HepG2 (cell line): Measurements from ENCODE around the gene PPIA. TPM values are rescaled to one million over a fixed set of nuclear protein-coding genes. Genes with fewer than 3 reads are reported as not detected.

ENCODE experiments used
- ADNP ChIP-seq: sonication (generic); formaldehyde crosslinking; IDR thresholded peaks from 2 replicates; pipeline ENCODE4 v1.4.0; 2020; ENCODE audit warnings: missing genetic modification reagents
- AGO1 ChIP-seq: fragments of 200-400 bp; formaldehyde crosslinking; IDR thresholded peaks from 2 replicates; pipeline ENCODE4 v1.6.1; 2017; ENCODE audit warnings: mild to moderate bottlenecking, low read depth, low read length, moderate library complexity; ENCODE audit not compliant: poor library complexity, severe bottlenecking
- CENPX ChIP-seq: sonication (generic); formaldehyde crosslinking; IDR thresholded peaks from 2 replicates; pipeline ENCODE4 v1.9.0; 2021; ENCODE audit warnings: mild to moderate bottlenecking, missing genetic modification reagents, moderate library complexity
- E2F5 ChIP-seq: sonication (generic); formaldehyde crosslinking; conservative IDR thresholded peaks from 2 replicates; pipeline ENCODE4 v1.4.0; 2020; ENCODE audit warnings: missing genetic modification reagents
- HMGA1 ChIP-seq: sonication (generic); formaldehyde crosslinking; conservative IDR thresholded peaks from 2 replicates; pipeline ENCODE4 v1.4.0; 2020; ENCODE audit warnings: missing genetic modification reagents
- IRX3 ChIP-seq: sonication (generic); formaldehyde crosslinking; IDR thresholded peaks from 2 replicates; pipeline ENCODE4 v1.8.1; 2023; ENCODE audit warnings: mild to moderate bottlenecking, low read depth, missing genetic modification reagents, borderline replicate concordance
- KDM5A ChIP-seq: fragments of 200-600 bp; sonication (generic); IDR thresholded peaks from 2 replicates; pipeline ENCODE4 v1.7.0; 2018; ENCODE audit warnings: antibody characterized with exemption, mild to moderate bottlenecking, low read length, borderline replicate concordance
- MATR3 ChIP-seq: sonication (generic); formaldehyde crosslinking; IDR thresholded peaks from 2 replicates; pipeline ENCODE4 v1.4.0; 2020; ENCODE audit warnings: missing genetic modification reagents
- MEIS2 ChIP-seq: sonication (generic); formaldehyde crosslinking; IDR thresholded peaks from 2 replicates; pipeline ENCODE4 v1.9.0; 2021; ENCODE audit warnings: mild to moderate bottlenecking, missing genetic modification reagents
- MXI1 ChIP-seq: IDR thresholded peaks from 3 replicates; pipeline ENCODE4 v1.6.1; 2012; ENCODE audit warnings: low read depth, low read length, inconsistent platforms, borderline replicate concordance
- SIX4 ChIP-seq: sonication (generic); formaldehyde crosslinking; IDR thresholded peaks from 2 replicates; pipeline ENCODE4 v1.4.0; 2020; ENCODE audit warnings: missing genetic modification reagents
- SKIL ChIP-seq: sonication (generic); formaldehyde crosslinking; IDR thresholded peaks from 2 replicates; pipeline ENCODE4 v1.8.0; 2022; ENCODE audit warnings: missing genetic modification reagents, mild to moderate bottlenecking, moderate library complexity, borderline replicate concordance
- SOX6 ChIP-seq, 2 experiments: fragments of 450-650 bp in 1 of 2; sonication (generic) in 1 of 2; formaldehyde crosslinking in 1 of 2; IDR thresholded peaks; 2 replicates each; pipeline versions ENCODE4 v1.4.0 to v1.6.1; 2017 to 2020; ENCODE audit warnings: antibody characterized with exemption in 1 of 2, mild to moderate bottlenecking in 1 of 2, missing genetic modification reagents in 1 of 2
- TBL1XR1 ChIP-seq: fragments of 150-350 bp; IDR thresholded peaks from 2 replicates; pipeline ENCODE4 v1.6.1; 2014; ENCODE audit warnings: borderline replicate concordance, low read length; ENCODE audit not compliant: partially characterized antibody
- ZBTB21 ChIP-seq: sonication (generic); formaldehyde crosslinking; IDR thresholded peaks from 2 replicates; pipeline ENCODE4 v1.4.0; 2020; ENCODE audit warnings: missing genetic modification reagents
- ZBTB49 ChIP-seq: sonication (generic); formaldehyde crosslinking; IDR thresholded peaks from 2 replicates; pipeline ENCODE4 v1.4.0; 2020; ENCODE audit warnings: missing genetic modification reagents, borderline replicate concordance
- ZFP1 ChIP-seq: IDR thresholded peaks from 2 replicates; pipeline ENCODE4 v1.6.1; 2016
- ZMAT5 ChIP-seq: sonication (generic); formaldehyde crosslinking; IDR thresholded peaks from 2 replicates; pipeline ENCODE4 v1.5.0; 2020; ENCODE audit warnings: mild to moderate bottlenecking, low read depth, missing genetic modification reagents, borderline replicate concordance
- ZNF3 ChIP-seq: IDR thresholded peaks from 2 replicates; pipeline ENCODE4 v1.7.0; 2017; ENCODE audit warnings: inconsistent platforms
- ZNF343 ChIP-seq: sonication (generic); formaldehyde crosslinking; IDR thresholded peaks from 2 replicates; pipeline ENCODE4 v1.4.0; 2020; ENCODE audit warnings: mild to moderate bottlenecking, missing genetic modification reagents
- ZNF362 ChIP-seq: sonication (generic); formaldehyde crosslinking; IDR thresholded peaks from 2 replicates; pipeline ENCODE4 v1.4.0; 2020; ENCODE audit warnings: missing genetic modification reagents, mild to moderate bottlenecking, borderline replicate concordance
- ZNF615 ChIP-seq: sonication (generic); formaldehyde crosslinking; IDR thresholded peaks from 2 replicates; pipeline ENCODE4 v1.5.0; 2020; ENCODE audit warnings: mild to moderate bottlenecking, missing genetic modification reagents, borderline replicate concordance
- polyA plus RNA-seq, 8 experiments: library from polyadenylated mRNA; depleted of rRNA in 3 of 8; stranded (reverse) in 7 of 8; unstranded in 1 of 8; fragments of >200 nt; fragmentation: Illumina TruSeq in 4 of 8; extraction: Trizol in 4 of 8; gene quantifications; 2 replicates each; pipeline versions ENCODE4 v1.2.1 to v1.2.3, GENCODE V29; 2011 to 2016; ENCODE audit warnings: low read depth in 4 of 8, missing spikeins in 1 of 8, mixed read lengths in 1 of 8; ENCODE audit not compliant: insufficient read depth in 1 of 8
- total RNA-seq, 5 experiments: library from RNA; depleted of rRNA; stranded (reverse); fragments of >200 nt; fragmentation: Illumina TruSeq; extraction: Trizol; gene quantifications; 2 replicates each; pipeline ENCODE4 v1.2.3, GENCODE V29; 2016; ENCODE audit warnings: low read depth in 1 of 5

Gene PPIA
- total and polyA plus RNA-seq, 2 of the 13 experiments (the other 11 are each of a cell fraction or from before 2014, with no cell fraction given), result 2,268 to 3,010 TPM

DNA sequence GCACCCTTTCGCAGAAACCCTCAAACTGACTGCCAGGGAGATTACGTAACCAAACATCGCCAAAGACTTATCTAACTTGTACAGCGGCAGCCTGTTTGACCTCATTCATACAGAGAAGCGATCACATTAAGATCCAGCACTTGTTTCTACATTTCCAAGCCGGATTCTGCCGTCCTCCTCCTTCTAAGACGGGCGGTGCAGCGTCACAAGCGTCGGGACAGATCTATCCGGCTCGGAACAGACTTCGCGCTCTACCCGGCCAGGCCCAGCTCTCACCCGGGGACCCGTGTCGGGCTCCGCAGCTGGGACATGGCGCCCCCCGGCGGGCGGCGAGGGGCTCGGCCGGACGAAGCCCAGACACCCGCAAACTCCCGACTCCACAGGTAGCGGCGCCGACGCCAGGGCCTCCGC lies 51.0 kb downstream of the PPIA start (continued):
- TF ChIP-seq SKIL (no peak; the same call in 1 of the 2 replicates), ZMAT5 (no peak), AGO1 (no peak), SOX6 (IDR thresholded peaks at IDR 0.05) (no peak), SOX6 (CRISPR knock-in tag; IDR thresholded peaks at IDR 0.05) (no peak), SIX4 (CRISPR knock-in tag) (no peak), E2F5 (CRISPR knock-in tag) (no peak), TBL1XR1 (no peak), MXI1 (no peak; the same call in 2 of the 3 replicates), ZBTB21 (no peak), ZNF3 (CRISPR knock-in tag) (no peak), HMGA1 (CRISPR knock-in tag) (no peak), ZFP1 (CRISPR knock-in tag) (no peak), ZNF343 (CRISPR knock-in tag) (0 out of 2 replicates have a peak, but pooled peaks have one; percentile 9), ZNF615 (no peak), ZNF362 (no peak; the same call in 1 of the 2 replicates), MATR3 (no peak), ADNP (CRISPR knock-in tag) (no peak), MEIS2 (CRISPR knock-in tag) (no peak), CENPX (CRISPR knock-in tag) (no peak), ZBTB49 (CRISPR knock-in tag) (no peak), KDM5A (peak; percentile 21; the same call in 1 of the 2 replicates), IRX3 (CRISPR knock-in tag) (no peak)
